ENCODE measurements around the gene NCAPD3. TPM values are rescaled to one million over a fixed set of nuclear protein-coding genes. Genes with fewer than 3 reads are reported as not detected.

The NCAPD3 gene
- total RNA-seq, 2 experiments from 2014 or later = 123 to 143 TPM

- H3K4me3 Mint-ChIP-seq = no peak overlapping the region
- CTCF ChIA-PET = no interaction called here
- DNase-seq = no peak
- no peak for ATAC-seq
- H3K36me3 Mint-ChIP-seq = peaks cover 38% of the 10 kb centered on the region
- H3K27ac Mint-ChIP-seq = no peak overlapping the region
- no peaks in the 10 kb centered on the region for H3K9me3 Mint-ChIP-seq (ENCODE audit: low read depth)
- peaks cover 14% of the 10 kb centered on the region for H3K4me1 Mint-ChIP-seq
- H3K27me3 Mint-ChIP-seq = no peaks in the 10 kb centered on the region
These were observed 22.3 kb upstream of the NCAPD3 start for GRCh38 chr11:134246100-134246499.

- Mint-ChIP-seq H3K27me3 (no peaks in the 10 kb centered on the region), H3K36me3 (peaks cover 36% of the 10 kb centered on the region), H3K9me3 (ENCODE audit: low read depth) (no peaks in the 10 kb centered on the region), H3K27ac (no peak overlapping the region), H3K4me3 (no peak overlapping the region), H3K4me1 (peaks cover 13% of the 10 kb centered on the region)
- CTCF ChIA-PET = interaction anchor here (1.2 to 2.3 kb wide), 4 partner anchors 11 to 38 kb away, joined by 3 to 8 read pairs (median 6); partner anchors contain the start of genes NCAPD3 and VPS26B
- ATAC-seq (no peak), DNase-seq (no peak)
These were observed 21.7 kb upstream of the NCAPD3 start for GRCh38 chr11:134245434-134245833.

- peak; percentile 48 for ATAC-seq
- CTCF ChIA-PET = interaction anchor here (0.6 to 2.3 kb wide), 9 partner anchors 9 to 37 kb away, joined by 3 to 8 read pairs (median 5); partner anchors contain the start of genes ACAD8, NCAPD3, THYN1 and VPS26B
- Mint-ChIP-seq H3K27me3 (no peaks in the 10 kb centered on the region), H3K27ac (peak overlapping the region; percentile 37), H3K36me3 (peaks cover 39% of the 10 kb centered on the region), H3K4me3 (no peak overlapping the region), H3K9me3 (ENCODE audit: low read depth) (no peaks in the 10 kb centered on the region), H3K4me1 (peaks cover 13% of the 10 kb centered on the region)
- no peak for DNase-seq
These were observed 20.8 kb upstream of the NCAPD3 start for GRCh38 chr11:134244593-134244992.

GRCh38 chr11:134243913-134244312 lies 20.1 kb upstream of the NCAPD3 start:
- CTCF ChIA-PET = interaction anchor here (0.6 to 2.3 kb wide), 8 partner anchors 10 to 35 kb away, joined by 3 to 8 read pairs (median 4); partner anchors contain the start of genes ACAD8, NCAPD3, THYN1 and VPS26B
- Mint-ChIP-seq H3K4me3 (no peak overlapping the region), H3K36me3 (peaks cover 37% of the 10 kb centered on the region), H3K27ac (no peak overlapping the region), H3K27me3 (no peaks in the 10 kb centered on the region), H3K4me1 (peaks cover 7% of the 10 kb centered on the region), H3K9me3 (ENCODE audit: low read depth) (no peaks in the 10 kb centered on the region)
- ATAC-seq (no peak), DNase-seq (no peak)

- H3K36me3 Mint-ChIP-seq = peaks cover 32% of the 10 kb centered on the region
- no peaks in the 10 kb centered on the region for H3K9me3 Mint-ChIP-seq (ENCODE audit: low read depth)
- no peaks in the 10 kb centered on the region for H3K4me1 Mint-ChIP-seq
- H3K27ac Mint-ChIP-seq = no peak overlapping the region
- ATAC-seq (no peak), DNase-seq (no peak)
- H3K4me3 Mint-ChIP-seq = no peak overlapping the region
- H3K27me3 Mint-ChIP-seq = no peaks in the 10 kb centered on the region
- CTCF ChIA-PET = interaction anchor here (1.0 kb wide), 1 partner anchor 20 kb away, joined by 3 read pairs; no protein-coding TSS in a partner anchor
These were observed 18.6 kb upstream of the NCAPD3 start for GRCh38 chr11:134242376-134242775.

GRCh38 chr11:134240592-134240991 lies 16.8 kb upstream of the NCAPD3 start:
- no peak overlapping the region for H3K4me3 Mint-ChIP-seq
- H3K36me3 Mint-ChIP-seq = peaks cover 30% of the 10 kb centered on the region
- H3K4me1 Mint-ChIP-seq = no peaks in the 10 kb centered on the region
- no peak for ATAC-seq
- H3K27ac Mint-ChIP-seq = no peak overlapping the region
- no peak for DNase-seq
- CTCF ChIA-PET = interaction anchor here (1.7 kb wide), 1 partner anchor 15 kb away, joined by 5 read pairs; the partner anchor contains the start of gene VPS26B
- no peaks in the 10 kb centered on the region for H3K27me3 Mint-ChIP-seq
- H3K9me3 Mint-ChIP-seq (ENCODE audit: low read depth) = no peaks in the 10 kb centered on the region

GRCh38 chr11:134238956-134239355 lies 15.2 kb upstream of the NCAPD3 start:
- DNase-seq (no peak), ATAC-seq (no peak)
- H3K27ac Mint-ChIP-seq = no peak overlapping the region
- H3K9me3 Mint-ChIP-seq (ENCODE audit: low read depth) = no peaks in the 10 kb centered on the region
- H3K27me3 Mint-ChIP-seq = no peaks in the 10 kb centered on the region
- H3K4me3 Mint-ChIP-seq = no peak overlapping the region
- H3K36me3 Mint-ChIP-seq = peaks cover 29% of the 10 kb centered on the region
- CTCF ChIA-PET = interaction anchor here (0.8 to 1.7 kb wide), 2 partner anchors 13 to 14 kb away, joined by 3 to 5 read pairs; partner anchors contain the start of gene VPS26B
- H3K4me1 Mint-ChIP-seq = no peaks in the 10 kb centered on the region

GRCh38 chr11:134237557-134237922 lies 13.8 kb upstream of the NCAPD3 start:
- Mint-ChIP-seq H3K27me3 (no peaks in the 10 kb centered on the region), H3K4me3 (no peak overlapping the region), H3K9me3 (ENCODE audit: low read depth) (no peaks in the 10 kb centered on the region), H3K27ac (no peak overlapping the region), H3K36me3 (peaks cover 19% of the 10 kb centered on the region), H3K4me1 (peaks cover 7% of the 10 kb centered on the region)
- CTCF ChIA-PET = interaction anchor here (0.6 kb wide), 1 partner anchor 30 kb away, joined by 4 read pairs; no protein-coding TSS in a partner anchor
- DNase-seq (no peak), ATAC-seq (no peak)

GRCh38 chr11:134236834-134237556 lies 13.2 kb upstream of the NCAPD3 start:
- H3K36me3 Mint-ChIP-seq = peaks cover 19% of the 10 kb centered on the region
- CTCF ChIA-PET = interaction anchor here (0.6 kb wide), 1 partner anchor 30 kb away, joined by 4 read pairs; no protein-coding TSS in a partner anchor
- ATAC-seq (no peak), DNase-seq (no peak)
- no peaks in the 10 kb centered on the region for H3K9me3 Mint-ChIP-seq (ENCODE audit: low read depth)
- no peak overlapping the region for H3K4me3 Mint-ChIP-seq
- H3K27ac Mint-ChIP-seq = no peak overlapping the region
- no peaks in the 10 kb centered on the region for H3K27me3 Mint-ChIP-seq
- H3K4me1 Mint-ChIP-seq = peaks cover 13% of the 10 kb centered on the region

- ATAC-seq (no peak), DNase-seq (no peak)
- Mint-ChIP-seq H3K36me3 (peaks cover 19% of the 10 kb centered on the region), H3K9me3 (ENCODE audit: low read depth) (no peaks in the 10 kb centered on the region), H3K27ac (no peak overlapping the region), H3K4me3 (no peak overlapping the region), H3K4me1 (peaks cover 25% of the 10 kb centered on the region), H3K27me3 (no peaks in the 10 kb centered on the region)
- CTCF ChIA-PET = interaction anchor here (2.3 kb wide), 1 partner anchor 10 kb away, joined by 9 read pairs; the partner anchor contains the start of gene VPS26B
These were observed 11.6 kb upstream of the NCAPD3 start for GRCh38 chr11:134235399-134235798.

- DNase-seq (no peak), ATAC-seq (no peak)
- Mint-ChIP-seq H3K9me3 (ENCODE audit: low read depth) (no peaks in the 10 kb centered on the region), H3K36me3 (peaks cover 13% of the 10 kb centered on the region), H3K4me1 (peaks cover 41% of the 10 kb centered on the region), H3K27me3 (no peaks in the 10 kb centered on the region), H3K27ac (no peak overlapping the region), H3K4me3 (no peak overlapping the region)
- CTCF ChIA-PET = interaction anchor here (1.2 to 2.3 kb wide), 5 partner anchors 8 to 45 kb away, joined by 3 to 9 read pairs (median 4); partner anchors contain the start of gene VPS26B
These were observed 10.0 kb upstream of the NCAPD3 start for GRCh38 chr11:134233729-134234179.

- H3K27me3 Mint-ChIP-seq = no peaks in the 10 kb centered on the region
- peak overlapping the region; percentile 20 for H3K27ac Mint-ChIP-seq
- ATAC-seq = no peak
- H3K4me3 Mint-ChIP-seq = no peak overlapping the region
- H3K9me3 Mint-ChIP-seq (ENCODE audit: low read depth) = no peaks in the 10 kb centered on the region
- CTCF ChIA-PET = interaction anchor here (1.1 kb wide), 1 partner anchor 26 kb away, joined by 3 read pairs; no protein-coding TSS in a partner anchor
- DNase-seq = no peak
- H3K36me3 Mint-ChIP-seq = peaks cover 9% of the 10 kb centered on the region
- H3K4me1 Mint-ChIP-seq = peaks cover 56% of the 10 kb centered on the region
These were observed 8.3 kb upstream of the NCAPD3 start for GRCh38 chr11:134231958-134232659.

GRCh38 chr11:134230339-134230738 lies 6.6 kb upstream of the NCAPD3 start:
- Mint-ChIP-seq H3K27me3 (no peaks in the 10 kb centered on the region), H3K4me1 (peaks cover 71% of the 10 kb centered on the region), H3K27ac (no peak overlapping the region), H3K9me3 (ENCODE audit: low read depth) (no peaks in the 10 kb centered on the region), H3K36me3 (peaks cover 6% of the 10 kb centered on the region), H3K4me3 (no peak overlapping the region)
- CTCF ChIA-PET = interaction anchor here (1.1 to 2.5 kb wide), 4 partner anchors 10 to 19 kb away, joined by 3 to 8 read pairs (median 6); no protein-coding TSS in a partner anchor
- ATAC-seq = no peak
- no peak for DNase-seq

Data from activated CD8-positive, alpha-beta memory T cell treated with anti-CD3 and anti-CD28 coated beads, Interleukin-2, amount 10 ng/mL, durations not matched to agents 7 days and 5 days (primary cell).